ENCODE data around the gene CYP24A1. TPM values are rescaled to one million over a fixed set of nuclear protein-coding genes. Genes with fewer than 3 reads are reported as not detected.
A peak's percentile ranks its signal among the peaks of the same experiment; 100 is the strongest.

The CYP24A1 gene
- total and polyA plus RNA-seq, 8 donors: 0.09 TPM; not detected in 7

GRCh38 chr20:54199721-54200176, 26.0 kb upstream of the CYP24A1 start:
- Histone ChIP-seq H3K36me3 (no peaks in the 10 kb centered on the region), H3K27me3 (no peaks in the 10 kb centered on the region), H3K27ac (no peak overlapping the region), H3K4me1 (no peaks in the 10 kb centered on the region), H3K9me3 (no peaks in the 10 kb centered on the region), H3K4me3 (no peak overlapping the region)
- WGBS, 2 donors: 6 to 9% methylated on average over 7 of the region's 7 CpGs
- FAIRE-seq (no peak), DNase-seq (peak; percentile 54 to 89 (median 77)), ATAC-seq (peak; percentile 78 to 97 (median 94))
- intact Hi-C loops (cut with DNase I): loop anchor here (5.0 to 10.0 kb wide), 2 partner anchors 95 to 102 kb away; no protein-coding TSS in a partner anchor
- peak; percentile 59 to 92 (median 88) for TF ChIP-seq CTCF (IDR thresholded peaks at IDR 0.05)

- WGBS, 2 donors: 49 to 62% methylated on average over 6 of the region's 6 CpGs
- Histone ChIP-seq H3K4me1 (no peaks in the 10 kb centered on the region), H3K4me3 (no peak overlapping the region), H3K36me3 (no peaks in the 10 kb centered on the region), H3K27me3 (no peaks in the 10 kb centered on the region), H3K27ac (no peak overlapping the region), H3K9me3 (no peaks in the 10 kb centered on the region)
- no peak for TF ChIP-seq CTCF (IDR thresholded peaks at IDR 0.05)
- intact Hi-C loops (cut with DNase I): loop anchor here in 2 of 3 donors (5.0 to 10.0 kb wide), 2 partner anchors 94 to 102 kb away; no protein-coding TSS in a partner anchor
- peak in 1 of 4 donors; percentile 28 for ATAC-seq
- FAIRE-seq: no peak
- DNase-seq: no peak
Observed at GRCh38 chr20:54199283-54199682, 25.5 kb upstream of the CYP24A1 start.

GRCh38 chr20:54197621-54198604, 24.1 kb upstream of the CYP24A1 start:
- no peak for ATAC-seq
- no peaks in the 10 kb centered on the region for H3K9me3 ChIP-seq
- no peak for TF ChIP-seq CTCF (IDR thresholded peaks at IDR 0.05)
- H3K27me3 ChIP-seq: no peaks in the 10 kb centered on the region
- no peak for FAIRE-seq
- intact Hi-C loops (cut with DNase I): loop anchor here in 2 of 3 donors (5.0 to 10.0 kb wide), 2 partner anchors 93 to 101 kb away; no protein-coding TSS in a partner anchor
- no peak for DNase-seq
- no peaks in the 10 kb centered on the region for H3K36me3 ChIP-seq
- H3K27ac ChIP-seq: no peak overlapping the region
- WGBS, 2 donors: 72 to 76% methylated on average over 13 of the region's 13 CpGs
- H3K4me1 ChIP-seq: no peaks in the 10 kb centered on the region
- no peak overlapping the region for H3K4me3 ChIP-seq

- ATAC-seq (no peak), DNase-seq (no peak), FAIRE-seq (no peak)
- no peaks in the 10 kb centered on the region for H3K9me3 ChIP-seq
- 69 to 77% methylated on average over 13 of the region's 13 CpGs for WGBS, 2 donors
- no peak for TF ChIP-seq CTCF (IDR thresholded peaks at IDR 0.05)
- intact Hi-C loops (cut with DNase I): loop anchor here in 2 of 3 donors (5.0 to 10.0 kb wide), 2 partner anchors 91 to 98 kb away; no protein-coding TSS in a partner anchor
- no peaks in the 10 kb centered on the region for H3K36me3 ChIP-seq
- H3K27me3 ChIP-seq: no peaks in the 10 kb centered on the region
- no peak overlapping the region for H3K27ac ChIP-seq
- no peaks in the 10 kb centered on the region for H3K4me1 ChIP-seq
- H3K4me3 ChIP-seq: no peak overlapping the region
Observed at GRCh38 chr20:54195483-54196472, 22.0 kb upstream of the CYP24A1 start.
